Endothelial cell (in vitro differentiated cells): ENCODE data around the gene TMIGD2. TPM values are rescaled to one million over a fixed set of nuclear protein-coding genes. Genes with fewer than 3 reads are reported as not detected.
A peak's percentile ranks its signal among the peaks of the same experiment; 100 is the strongest.

Experiments
- DNase-seq: peaks from one replicate; pipeline ENCODE4 v3.0.0; 2021; ENCODE audit warnings: low spot score
- H3K27ac Mint-ChIP-seq: one replicate; pipeline ENCODE4 v1.8.0; 2021; ENCODE audit warnings: mixed read lengths, inconsistent platforms; ENCODE audit not compliant: unreplicated experiment
- H3K27me3 Mint-ChIP-seq: one replicate; pipeline ENCODE4 v1.8.0; 2021; ENCODE audit warnings: mild to moderate bottlenecking, moderate library complexity, mixed read lengths, inconsistent platforms; ENCODE audit not compliant: unreplicated experiment
- H3K36me3 Mint-ChIP-seq: one replicate; pipeline ENCODE4 v1.8.0; 2021; ENCODE audit warnings: mild to moderate bottlenecking, low read depth, mixed read lengths, inconsistent platforms; ENCODE audit not compliant: unreplicated experiment
- H3K4me1 Mint-ChIP-seq: one replicate; pipeline ENCODE4 v1.8.0; 2021; ENCODE audit warnings: mild to moderate bottlenecking, mixed read lengths, inconsistent platforms; ENCODE audit not compliant: unreplicated experiment
- H3K4me3 Mint-ChIP-seq: one replicate; pipeline ENCODE4 v1.8.0; 2021; ENCODE audit warnings: mild to moderate bottlenecking, mixed read lengths, inconsistent platforms; ENCODE audit not compliant: unreplicated experiment
- H3K9me3 Mint-ChIP-seq: one replicate; pipeline ENCODE4 v1.8.0; 2021; ENCODE audit warnings: mixed read lengths, inconsistent platforms; ENCODE audit not compliant: unreplicated experiment
- total RNA-seq: library from RNA; stranded (reverse); fragmentation: NEBNext Ultra II Directional; extraction: Animal tissue kit (Norgen Biotek cat#: 25700); gene quantifications from one replicate; pipeline ENCODE4 v1.2.1, GENCODE V29; 2021; ENCODE audit not compliant: unreplicated experiment
- TF ChIP-seq, protein P1 (sequence below): fragments of 200-600 bp; sonication (generic); IDR thresholded peaks from one replicate; pipeline ENCODE4 v1.5.0; 2021; ENCODE audit warnings: antibody characterized with exemption; ENCODE audit not compliant: unreplicated experiment

The TMIGD2 gene
- total RNA-seq, 1 donor from 2014 or later, result not detected

- H3K4me3 Mint-ChIP-seq, result peak overlapping the region; percentile 26
- H3K4me1 Mint-ChIP-seq, result peaks cover 4% of the 10 kb centered on the region
- TF ChIP-seq, protein P1, sequence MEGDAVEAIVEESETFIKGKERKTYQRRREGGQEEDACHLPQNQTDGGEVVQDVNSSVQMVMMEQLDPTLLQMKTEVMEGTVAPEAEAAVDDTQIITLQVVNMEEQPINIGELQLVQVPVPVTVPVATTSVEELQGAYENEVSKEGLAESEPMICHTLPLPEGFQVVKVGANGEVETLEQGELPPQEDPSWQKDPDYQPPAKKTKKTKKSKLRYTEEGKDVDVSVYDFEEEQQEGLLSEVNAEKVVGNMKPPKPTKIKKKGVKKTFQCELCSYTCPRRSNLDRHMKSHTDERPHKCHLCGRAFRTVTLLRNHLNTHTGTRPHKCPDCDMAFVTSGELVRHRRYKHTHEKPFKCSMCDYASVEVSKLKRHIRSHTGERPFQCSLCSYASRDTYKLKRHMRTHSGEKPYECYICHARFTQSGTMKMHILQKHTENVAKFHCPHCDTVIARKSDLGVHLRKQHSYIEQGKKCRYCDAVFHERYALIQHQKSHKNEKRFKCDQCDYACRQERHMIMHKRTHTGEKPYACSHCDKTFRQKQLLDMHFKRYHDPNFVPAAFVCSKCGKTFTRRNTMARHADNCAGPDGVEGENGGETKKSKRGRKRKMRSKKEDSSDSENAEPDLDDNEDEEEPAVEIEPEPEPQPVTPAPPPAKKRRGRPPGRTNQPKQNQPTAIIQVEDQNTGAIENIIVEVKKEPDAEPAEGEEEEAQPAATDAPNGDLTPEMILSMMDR, result peak; percentile 83
- H3K27me3 Mint-ChIP-seq, result no peaks in the 10 kb centered on the region
- H3K9me3 Mint-ChIP-seq, result no peaks in the 10 kb centered on the region
- DNase-seq, result peak; percentile 64
- H3K36me3 Mint-ChIP-seq, result peaks cover 10% of the 10 kb centered on the region
- peak overlapping the region; percentile 58 for H3K27ac Mint-ChIP-seq
Observed at GRCh38 chr19:4267101-4267900, 34.9 kb downstream of the TMIGD2 start.

DNA sequence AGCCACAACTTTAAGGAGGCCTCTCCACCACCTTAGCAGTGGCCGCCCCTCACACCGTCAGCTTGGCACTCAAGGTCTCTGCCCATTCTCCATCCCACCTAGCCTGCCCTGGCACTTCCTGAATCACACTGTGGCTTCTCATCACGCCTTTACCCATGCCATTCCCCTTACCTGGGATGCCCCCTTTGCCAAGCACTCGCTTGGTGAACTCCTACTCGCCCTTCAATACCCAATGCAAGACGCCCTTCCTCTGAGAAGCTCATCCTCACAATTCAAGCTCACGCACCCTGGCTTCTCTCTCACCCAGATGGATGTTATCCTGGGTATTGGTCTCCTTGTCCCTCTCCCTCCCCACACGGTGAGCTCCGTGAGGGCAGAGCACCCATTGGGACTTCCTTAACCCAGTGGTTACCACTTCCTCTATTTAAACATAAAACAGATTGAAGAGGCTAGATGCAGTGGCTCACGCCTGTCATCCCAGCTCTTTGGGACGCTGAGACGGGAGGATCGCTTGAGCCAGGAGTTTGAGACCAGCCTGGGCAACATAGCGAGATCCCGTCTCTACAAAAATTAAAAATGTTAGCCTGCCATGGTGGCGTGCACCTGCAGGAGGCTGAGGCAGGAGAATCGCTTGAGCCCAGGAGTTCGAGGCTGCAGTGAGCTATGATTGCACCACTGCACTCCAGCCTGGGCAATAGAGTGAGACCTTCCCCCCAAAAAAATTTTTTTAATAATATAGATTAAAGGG lies 35.8 kb downstream of the TMIGD2 start:
- no peak overlapping the region for H3K27ac Mint-ChIP-seq
- peak overlapping the region; percentile 34 for H3K4me3 Mint-ChIP-seq
- peaks cover 4% of the 10 kb centered on the region for H3K4me1 Mint-ChIP-seq
- TF ChIP-seq, protein P1, result no peak
- H3K27me3 Mint-ChIP-seq, result no peaks in the 10 kb centered on the region
- H3K36me3 Mint-ChIP-seq, result peaks cover 10% of the 10 kb centered on the region
- no peaks in the 10 kb centered on the region for H3K9me3 Mint-ChIP-seq
- DNase-seq, result no peak

DNA sequence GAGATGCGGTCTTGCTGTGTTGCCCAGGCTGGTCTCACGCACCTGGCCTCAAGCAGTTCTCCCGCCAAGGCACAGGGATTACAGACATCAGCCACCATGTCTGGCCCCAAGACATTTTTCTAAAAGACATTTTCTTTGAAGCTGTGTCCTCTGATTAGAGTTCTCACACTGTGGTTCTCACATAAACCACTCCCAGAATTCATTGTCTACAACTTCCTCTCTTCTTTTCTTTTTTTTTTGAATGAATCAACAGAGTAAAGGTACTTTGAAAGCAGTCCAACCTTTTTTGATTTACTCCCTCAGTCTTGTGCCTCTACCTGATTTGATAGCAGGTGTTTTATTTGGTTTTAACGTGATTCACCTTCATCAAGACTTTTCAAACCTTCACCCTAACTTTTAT lies 37.4 kb downstream of the TMIGD2 start:
- TF ChIP-seq, protein P1, result no peak
- no peak overlapping the region for H3K4me3 Mint-ChIP-seq
- peaks cover 2% of the 10 kb centered on the region for H3K27me3 Mint-ChIP-seq
- no peak for DNase-seq
- H3K9me3 Mint-ChIP-seq, result no peaks in the 10 kb centered on the region
- H3K4me1 Mint-ChIP-seq, result peaks cover 4% of the 10 kb centered on the region
- H3K27ac Mint-ChIP-seq, result no peak overlapping the region
- H3K36me3 Mint-ChIP-seq, result peaks cover 15% of the 10 kb centered on the region

GRCh38 chr19:4260613-4261191 lies 41.5 kb downstream of the TMIGD2 start:
- TF ChIP-seq, protein P1, result no peak
- H3K4me1 Mint-ChIP-seq, result peaks cover 4% of the 10 kb centered on the region
- DNase-seq, result no peak
- peaks cover 18% of the 10 kb centered on the region for H3K36me3 Mint-ChIP-seq
- H3K27ac Mint-ChIP-seq, result no peak overlapping the region
- no peaks in the 10 kb centered on the region for H3K9me3 Mint-ChIP-seq
- peaks cover 2% of the 10 kb centered on the region for H3K27me3 Mint-ChIP-seq
- H3K4me3 Mint-ChIP-seq, result no peak overlapping the region
